PC-3 (cell line): Measurements from ENCODE around the gene ELP5. TPM values are rescaled to one million over a fixed set of nuclear protein-coding genes. Genes with fewer than 3 reads are reported as not detected.

ENCODE experiments used
- ATAC-seq: fragments of 200-7000 bp; cut with Tn5 transposase; 2 replicates; pipeline ENCODE4 v1.9.1; 2020; ENCODE audit warnings: mild to moderate bottlenecking, moderate library complexity
- Bru-seq: library from RNA; stranded (reverse); fragments of 400-500 nt; gene quantifications from one replicate; lab custom pipeline; 2021; lab: Mats Ljungman, UMichigan
- BruChase-seq, 2 experiments: library from RNA; stranded (reverse); fragments of 400-500 nt; gene quantifications; one replicate each; lab custom pipeline; 2021; lab: Mats Ljungman, UMichigan
- BruUV-seq: library from RNA; stranded (reverse); fragments of 400-500 nt; replicated peaks from 2 replicates; lab custom pipeline; 2021; lab: Mats Ljungman, UMichigan
- CTCF ChIA-PET: fragments of 300-600 bp; sonication (Branson Sonifier 250); formaldehyde crosslinking; loops from one replicate; lab custom pipeline; 2022; ENCODE audit warnings: antibody characterized with exemption; lab: Charles Lee
- POLR2A ChIA-PET: fragments of 300-600 bp; sonication (Branson Sonifier 250); formaldehyde crosslinking; loops from one replicate; lab custom pipeline; 2022; ENCODE audit warnings: antibody characterized with exemption; ENCODE audit not compliant: unreplicated experiment; lab: Charles Lee
- DNase-seq: peaks from one replicate; pipeline ENCODE4 v3.0.0-alpha.2; 2015
- H2AFZ ChIP-seq: fragments of 300-600 bp; sonication (generic); 2 replicates; pipeline ENCODE4 v1.6.0; 2016; ENCODE audit warnings: antibody characterized with exemption, low read length
- H3F3A ChIP-seq: fragments of 300-600 bp; sonication (generic); one replicate; pipeline ENCODE4 v1.6.0; 2017; ENCODE audit warnings: antibody characterized with exemption, low read length, control low read depth, mild to moderate bottlenecking; ENCODE audit not compliant: unreplicated experiment
- H3K27ac ChIP-seq: fragments of 300-600 bp; sonication (generic); 2 replicates; pipeline ENCODE4 v1.5.1; 2016; ENCODE audit warnings: mild to moderate bottlenecking, low read length
- H3K27me3 ChIP-seq: fragments of 300-600 bp; sonication (generic); 2 replicates; pipeline ENCODE4 v1.6.1; 2016; ENCODE audit warnings: low read length, mixed read lengths
- H3K36me3 ChIP-seq: fragments of 300-600 bp; sonication (generic); 2 replicates; pipeline ENCODE4 v1.6.1; 2016; ENCODE audit warnings: low read depth, mixed run types, low read length, mixed read lengths
- H3K4me1 ChIP-seq: fragments of 300-600 bp; sonication (generic); 2 replicates; pipeline ENCODE4 v1.5.1; 2016; ENCODE audit warnings: low read length; ENCODE audit not compliant: insufficient read depth
- H3K4me2 ChIP-seq: fragments of 300-600 bp; sonication (generic); 2 replicates; pipeline ENCODE4 v1.6.0; 2016; ENCODE audit warnings: low read length
- H3K4me3 ChIP-seq: fragments of 300-600 bp; sonication (generic); 2 replicates; pipeline ENCODE4 v1.5.1; 2016; ENCODE audit warnings: mild to moderate bottlenecking, low read length, mixed read lengths
- H3K79me2 ChIP-seq: fragments of 300-600 bp; sonication (generic); 2 replicates; pipeline ENCODE4 v1.6.1; 2017; ENCODE audit warnings: low read length, mixed read lengths
- H3K9ac ChIP-seq: fragments of 300-600 bp; sonication (generic); 2 replicates; pipeline ENCODE4 v1.6.0; 2016; ENCODE audit warnings: mild to moderate bottlenecking, low read length
- H3K9me2 ChIP-seq: fragments of 300-600 bp; sonication (generic); replicated peaks from 2 replicates; pipeline ENCODE4 v1.6.1; 2016; ENCODE audit warnings: mixed run types, low read length, mixed read lengths
- H3K9me3 ChIP-seq: fragments of 300-600 bp; sonication (generic); 2 replicates; pipeline ENCODE4 v1.6.1; 2016; ENCODE audit warnings: low read length, mixed read lengths
- H4K20me1 ChIP-seq: fragments of 300-600 bp; sonication (generic); 2 replicates; pipeline ENCODE4 v1.6.1; 2016; ENCODE audit warnings: low read length, mixed read lengths
- EZH2 ChIP-seq: fragments of 300-600 bp; sonication (generic); IDR thresholded peaks from one replicate; pipeline ENCODE4 v1.6.1; 2017; ENCODE audit warnings: antibody characterized with exemption, mild to moderate bottlenecking, low read length; ENCODE audit not compliant: unreplicated experiment
- EZH2phosphoT487 ChIP-seq: fragments of 300-600 bp; sonication (generic); IDR thresholded peaks from 2 replicates; pipeline ENCODE4 v1.6.1; 2018; ENCODE audit warnings: mild to moderate bottlenecking, antibody characterized with exemption, low read length, borderline replicate concordance
- intact Hi-C: fragments of 100-400 bp; cut with micrococcal nuclease; formaldehyde crosslinking; loops from 2 replicates; pipeline ENCODE4 v1.9.0; 2023
- long read RNA-seq: library from polyadenylated mRNA; unstranded; transcript quantifications from one replicate; pipeline ENCODE4 v2.0.0, GENCODE V29; 2021; ENCODE audit not compliant: unreplicated experiment
- total RNA-seq: library from RNA; depleted of rRNA; stranded (reverse); fragments of >200 nt; gene quantifications from 2 replicates; pipeline ENCODE4 v1.2.3, GENCODE V29; 2014; rRNA removed
- TF ChIP-seq, protein P1 (sequence below): fragments of 300-600 bp; sonication (generic); conservative IDR thresholded peaks from 2 replicates; pipeline ENCODE4 v1.5.1; 2017; ENCODE audit warnings: antibody characterized with exemption, low read depth, mild to moderate bottlenecking, low read length

The ELP5 gene, protein sequence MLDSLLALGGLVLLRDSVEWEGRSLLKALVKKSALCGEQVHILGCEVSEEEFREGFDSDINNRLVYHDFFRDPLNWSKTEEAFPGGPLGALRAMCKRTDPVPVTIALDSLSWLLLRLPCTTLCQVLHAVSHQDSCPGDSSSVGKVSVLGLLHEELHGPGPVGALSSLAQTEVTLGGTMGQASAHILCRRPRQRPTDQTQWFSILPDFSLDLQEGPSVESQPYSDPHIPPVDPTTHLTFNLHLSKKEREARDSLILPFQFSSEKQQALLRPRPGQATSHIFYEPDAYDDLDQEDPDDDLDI
- total RNA-seq (60.5 and 67.5 TPM in 2 replicates), Bru-seq, nascent RNA (percentile 63 among the genes with signal in this experiment), BruChase-seq, experiment 1, labeled RNA remaining after a 6-hour chase (percentile 88 among the genes with signal in this experiment), BruChase-seq, experiment 2, labeled RNA remaining after a 2-hour chase (percentile 69 among the genes with signal in this experiment)
- long read RNA-seq, transcript ELP5-210 (4 exons, 687 nt) = major isoform, 24 of 57 reads
- long read RNA-seq, transcript ELP5-204 (8 exons, 1,423 nt) = minor isoform, 11 of 57 reads
- long read RNA-seq, transcript ELP5-214 (6 exons, 2,209 nt) = minor isoform, 6 of 57 reads
- long read RNA-seq, partial matches to known transcripts = 7 of 57 reads
- long read RNA-seq, other reads (novel, unspliced or antisense) = 6 of 57 reads

DNA sequence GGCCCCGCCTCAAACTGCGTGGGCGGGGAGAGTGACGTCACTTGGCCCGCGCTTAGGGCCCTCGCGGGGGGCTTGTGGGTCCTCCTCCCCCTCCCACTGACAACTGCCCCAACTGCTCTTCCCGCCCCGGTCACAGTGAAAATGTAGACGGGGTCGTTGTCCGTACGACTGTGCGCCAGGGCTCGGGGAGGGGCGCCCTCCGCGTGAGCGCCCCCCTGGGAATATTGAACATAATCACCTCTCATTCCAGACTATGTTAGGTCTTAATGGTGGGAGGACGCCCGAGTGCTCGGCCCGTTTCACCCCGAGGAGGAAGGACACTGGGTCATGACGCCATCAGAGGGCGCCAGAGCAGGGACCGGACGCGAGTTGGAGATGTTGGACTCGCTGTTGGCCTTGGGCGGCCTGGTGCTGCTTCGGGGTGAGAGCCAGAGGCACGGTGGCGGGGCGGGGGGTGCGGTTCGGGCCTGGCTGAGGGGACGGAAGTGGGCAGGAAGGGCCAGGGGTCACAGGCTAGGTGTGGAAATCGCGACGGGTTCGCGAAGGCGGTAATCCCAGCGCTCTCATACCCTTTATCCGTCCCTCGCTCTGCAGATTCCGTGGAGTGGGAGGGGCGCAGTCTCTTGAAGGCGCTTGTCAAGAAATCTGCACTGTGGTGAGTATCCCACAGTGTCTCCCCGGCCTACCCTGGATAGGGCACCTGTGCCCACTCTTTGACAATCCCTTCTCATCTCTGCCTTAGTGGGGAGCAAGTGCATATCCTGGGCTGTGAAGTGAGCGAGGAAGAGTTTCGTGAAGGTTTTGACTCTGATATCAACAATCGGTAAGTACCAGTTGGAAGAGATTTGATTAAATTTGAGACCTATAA lies at the start of gene ELP5:
Gene ELP5, plus strand, starts transcription at position 40 of the 868 bp plus-strand sequence. Its CDS starts 336 bp downstream, at position 376.
- ChIA-PET CTCF (no interaction called here), POLR2A (no interaction called here)
- TSS peak; percentile 69 for BruUV-seq
- Histone ChIP-seq H4K20me1 (0 out of 2 replicates have a peak, but pooled peaks cover 5% of the 10 kb centered on the region), H3K9me2 (no peaks in the 10 kb centered on the region), H3K4me1 (peaks cover 21% of the 10 kb centered on the region), H2AFZ (peak within 1 kb of the TSS; percentile 79), H3F3A (no peaks in the 10 kb centered on the region), H3K79me2 (peaks cover 69% of the 10 kb centered on the region), H3K9ac (peak within 1 kb of the TSS; percentile 96), H3K4me3 (peak within 1 kb of the TSS; percentile 92), H3K27me3 (no peaks in the 10 kb centered on the region), H3K36me3 (peaks cover 3% of the 10 kb centered on the region; the same call in 1 of the 2 replicates), H3K27ac (peak within 1 kb of the TSS; percentile 96), H3K9me3 (no peaks in the 10 kb centered on the region), H3K4me2 (peak within 1 kb of the TSS; percentile 95)
- DNase-seq = peak; percentile 86
- TF ChIP-seq EZH2phosphoT487 = no peak
- TF ChIP-seq, protein P1, sequence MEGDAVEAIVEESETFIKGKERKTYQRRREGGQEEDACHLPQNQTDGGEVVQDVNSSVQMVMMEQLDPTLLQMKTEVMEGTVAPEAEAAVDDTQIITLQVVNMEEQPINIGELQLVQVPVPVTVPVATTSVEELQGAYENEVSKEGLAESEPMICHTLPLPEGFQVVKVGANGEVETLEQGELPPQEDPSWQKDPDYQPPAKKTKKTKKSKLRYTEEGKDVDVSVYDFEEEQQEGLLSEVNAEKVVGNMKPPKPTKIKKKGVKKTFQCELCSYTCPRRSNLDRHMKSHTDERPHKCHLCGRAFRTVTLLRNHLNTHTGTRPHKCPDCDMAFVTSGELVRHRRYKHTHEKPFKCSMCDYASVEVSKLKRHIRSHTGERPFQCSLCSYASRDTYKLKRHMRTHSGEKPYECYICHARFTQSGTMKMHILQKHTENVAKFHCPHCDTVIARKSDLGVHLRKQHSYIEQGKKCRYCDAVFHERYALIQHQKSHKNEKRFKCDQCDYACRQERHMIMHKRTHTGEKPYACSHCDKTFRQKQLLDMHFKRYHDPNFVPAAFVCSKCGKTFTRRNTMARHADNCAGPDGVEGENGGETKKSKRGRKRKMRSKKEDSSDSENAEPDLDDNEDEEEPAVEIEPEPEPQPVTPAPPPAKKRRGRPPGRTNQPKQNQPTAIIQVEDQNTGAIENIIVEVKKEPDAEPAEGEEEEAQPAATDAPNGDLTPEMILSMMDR = peak; percentile 43; the same call in 1 of the 2 replicates
- no peak for TF ChIP-seq EZH2
- peak; percentile 67 for ATAC-seq
- intact Hi-C loops = loop anchor here (1.0 to 2.0 kb wide), 2 partner anchors 10 to 28 kb away; partner anchors contain the start of genes CLDN7 and SLC2A4

DNA sequence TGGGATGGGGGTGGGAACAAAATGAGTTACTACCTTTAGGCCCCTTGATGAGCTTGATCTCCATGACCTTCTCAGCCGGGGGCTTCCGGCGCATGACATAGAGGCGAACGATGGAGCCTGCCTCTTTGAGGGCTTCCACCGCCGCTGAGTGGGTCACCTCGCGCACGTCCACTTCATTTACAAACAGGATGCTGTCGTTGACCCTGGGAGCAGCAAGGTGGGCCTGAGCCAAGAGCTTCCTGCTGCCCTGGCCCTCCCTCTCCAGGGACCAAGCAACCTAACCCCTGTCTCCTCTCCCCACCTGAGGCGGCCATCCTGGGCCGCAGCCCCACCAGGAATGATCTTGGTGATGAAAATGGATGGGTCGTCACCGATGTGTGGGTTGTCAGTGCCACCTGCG lies 48.6 kb upstream of the ELP5 start:
- Histone ChIP-seq H3K4me1 (no peaks in the 10 kb centered on the region), H3K9ac (no peak overlapping the region), H4K20me1 (no peaks in the 10 kb centered on the region), H3K4me2 (no peak overlapping the region), H3K9me2 (no peaks in the 10 kb centered on the region), H2AFZ (no peak overlapping the region), H3K36me3 (no peaks in the 10 kb centered on the region), H3K27ac (no peak overlapping the region), H3K27me3 (no peaks in the 10 kb centered on the region), H3K79me2 (no peaks in the 10 kb centered on the region), H3K4me3 (no peak overlapping the region), H3F3A (no peaks in the 10 kb centered on the region), H3K9me3 (no peaks in the 10 kb centered on the region)
- TF ChIP-seq EZH2phosphoT487 = no peak
- no peak for TF ChIP-seq EZH2
- TF ChIP-seq, protein P1 = no peak
- ATAC-seq (no peak), DNase-seq (no peak)
- intact Hi-C loops = no loop called here
- POLR2A ChIA-PET = no interaction called here
- CTCF ChIA-PET = no interaction called here
- BruUV-seq = TSS peak; percentile 37
